Measurements from ENCODE around the gene TTC24.
"Not testable (repeated sequence)": the region's sequence is repeated elsewhere in the genome, so short reads cannot be mapped to it uniquely, and the experiment has no call there.

Gene TTC24

DNA sequence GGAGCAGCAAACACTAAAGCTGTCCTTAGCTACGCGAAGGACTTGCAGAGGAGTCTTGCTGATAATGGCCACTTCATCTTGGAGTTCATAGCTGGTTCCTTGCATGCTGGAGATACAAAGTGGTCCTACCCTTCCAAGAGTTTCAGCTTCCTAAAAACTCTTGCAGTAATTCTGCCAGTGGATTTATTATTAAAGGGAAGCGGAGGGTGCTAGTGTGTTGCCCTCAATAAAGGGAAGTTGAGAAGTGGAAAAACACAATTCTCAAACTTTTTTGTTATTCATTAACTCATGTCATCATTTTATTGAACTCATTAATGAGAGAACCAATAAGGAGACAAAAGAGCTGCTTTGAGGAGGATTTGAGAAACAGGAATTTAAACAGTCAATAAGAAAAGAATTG, 33.1 kb downstream of the TTC24 start:
- no peak for DNase-seq

DNA sequence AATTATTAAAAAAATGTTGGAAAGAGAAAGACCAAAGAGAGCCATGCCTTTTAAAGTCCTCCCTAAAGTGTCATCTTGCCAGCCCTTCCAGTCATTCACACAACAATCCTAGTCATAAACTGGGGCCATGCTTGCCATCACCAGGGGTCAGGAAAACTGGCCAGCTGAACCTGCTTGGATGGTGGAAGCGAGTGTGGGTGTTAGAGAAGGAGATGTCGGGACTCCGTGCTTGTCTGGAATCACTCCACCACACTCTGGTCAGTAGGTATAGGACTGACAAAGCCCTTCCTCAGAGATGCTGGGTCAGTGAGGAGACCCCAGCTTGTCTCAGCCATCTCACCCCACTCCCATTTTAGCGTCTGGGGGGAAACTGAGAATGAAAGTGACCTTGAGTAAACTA, 36.4 kb downstream of the TTC24 start:
- DNase-seq: no peak

DNA sequence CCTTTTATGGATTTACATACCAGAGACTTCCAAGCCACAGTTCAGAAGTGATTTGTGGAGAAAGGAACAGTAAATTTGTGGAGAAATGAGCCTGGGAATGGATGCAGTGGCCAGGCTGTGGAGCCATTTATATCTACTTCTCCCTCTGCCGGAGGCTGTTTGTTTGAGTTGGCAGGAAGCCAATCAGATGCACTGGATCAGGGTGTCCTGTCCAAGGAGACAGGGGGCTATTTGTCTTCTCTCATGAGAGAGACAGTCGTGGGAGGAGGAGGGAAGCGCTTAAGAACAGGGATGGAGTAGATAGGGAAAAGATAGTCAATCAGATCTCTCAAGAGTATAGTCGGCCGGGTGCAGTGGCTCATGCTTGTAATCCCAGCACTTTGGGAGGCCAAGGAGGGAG, 36.9 kb downstream of the TTC24 start:
- no peak for DNase-seq

DNA sequence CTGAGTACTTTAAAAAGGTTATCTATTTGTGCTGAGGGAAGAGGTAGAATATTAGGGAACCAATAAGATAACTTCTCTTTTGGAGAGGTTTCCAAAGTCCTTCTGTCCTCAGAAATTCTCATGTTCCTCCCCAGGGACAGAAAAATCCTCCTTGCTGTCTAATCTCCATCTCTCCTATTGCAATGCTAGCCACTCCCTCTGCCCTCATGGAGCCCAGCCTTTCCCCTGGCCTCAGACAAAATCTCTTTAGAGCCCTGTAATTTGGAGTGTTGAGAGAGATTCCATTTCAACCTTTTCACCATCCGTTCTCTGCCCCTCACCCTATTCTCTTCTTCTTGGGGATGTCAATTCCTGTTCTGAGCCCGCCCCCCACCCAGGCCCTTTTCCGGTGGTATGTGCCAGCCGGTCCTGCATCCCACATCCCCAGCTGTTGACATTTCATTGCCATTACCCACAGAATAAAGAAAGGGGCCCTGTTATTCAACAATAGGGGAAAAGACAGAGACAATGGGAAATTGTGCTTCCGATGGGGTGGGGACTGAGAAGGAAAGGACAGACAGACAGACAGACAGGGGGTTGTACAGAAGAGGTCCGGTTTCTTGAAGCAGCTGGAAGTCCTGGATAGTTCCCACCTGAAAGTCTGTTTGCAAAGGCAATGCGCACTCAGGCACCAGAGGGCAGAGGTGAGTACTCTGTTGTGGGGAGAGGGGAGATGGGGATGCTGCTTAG, 39.5 kb downstream of the TTC24 start, which contains the start of gene HAPLN2:
Gene HAPLN2, plus strand, starts transcription at position 563 of the 729 bp plus-strand sequence. CDS start 4,076 bp downstream, outside the sequence.
- no peak for DNase-seq

DNA sequence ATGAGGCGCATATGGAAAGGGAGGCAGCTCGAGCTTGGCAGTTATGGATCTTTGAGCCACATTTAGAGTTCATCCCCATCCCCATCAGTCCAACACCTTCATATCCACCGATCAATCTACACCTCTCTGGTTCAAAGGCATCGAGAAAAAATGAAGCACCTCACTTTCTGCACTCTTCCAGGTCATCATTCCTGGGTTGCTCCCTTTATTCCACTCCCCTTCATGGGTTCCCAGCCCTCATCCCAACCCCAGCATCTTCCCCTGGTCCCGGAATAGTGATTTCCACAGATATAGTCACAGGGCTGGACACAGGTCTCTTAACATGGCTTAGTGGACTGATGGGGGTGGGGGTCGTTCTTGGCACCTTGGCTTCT, 40.0 kb downstream of the TTC24 start:
- no peak for DNase-seq

DNA sequence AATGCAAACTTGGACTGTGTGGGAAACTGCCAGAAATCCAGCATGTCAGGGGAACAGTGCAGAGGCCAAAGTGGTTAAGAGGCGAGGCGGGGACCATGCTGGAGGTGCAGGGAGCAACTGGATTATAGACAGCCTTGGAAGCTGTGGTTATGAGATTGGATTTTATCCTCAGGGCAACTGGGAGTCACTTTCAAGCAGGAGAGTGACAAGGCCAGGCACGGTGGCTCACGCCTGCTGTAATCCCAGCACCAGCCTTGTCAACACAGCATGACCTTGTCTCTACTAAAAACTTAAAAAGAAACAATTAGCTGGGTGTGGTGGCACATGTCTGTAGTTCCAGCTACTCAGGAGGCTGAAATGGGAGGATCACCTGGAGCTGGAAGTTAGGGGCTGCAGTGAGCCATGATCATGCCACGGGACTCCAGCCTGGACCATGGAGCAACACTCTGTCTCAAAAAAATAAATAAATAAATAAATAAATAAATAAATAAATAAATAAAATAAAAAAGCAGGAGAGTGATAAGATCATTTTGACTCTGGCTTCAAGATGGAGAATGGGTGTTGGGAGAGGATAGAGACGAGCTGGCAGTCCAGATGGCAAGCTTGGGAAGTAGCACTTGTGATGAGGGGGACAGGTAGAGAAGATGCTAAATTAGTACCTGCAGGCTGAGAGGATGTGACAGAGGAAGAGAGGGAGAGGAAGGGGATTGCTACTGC, 43.2 kb downstream of the TTC24 start:
- DNase-seq: no peak

DNA sequence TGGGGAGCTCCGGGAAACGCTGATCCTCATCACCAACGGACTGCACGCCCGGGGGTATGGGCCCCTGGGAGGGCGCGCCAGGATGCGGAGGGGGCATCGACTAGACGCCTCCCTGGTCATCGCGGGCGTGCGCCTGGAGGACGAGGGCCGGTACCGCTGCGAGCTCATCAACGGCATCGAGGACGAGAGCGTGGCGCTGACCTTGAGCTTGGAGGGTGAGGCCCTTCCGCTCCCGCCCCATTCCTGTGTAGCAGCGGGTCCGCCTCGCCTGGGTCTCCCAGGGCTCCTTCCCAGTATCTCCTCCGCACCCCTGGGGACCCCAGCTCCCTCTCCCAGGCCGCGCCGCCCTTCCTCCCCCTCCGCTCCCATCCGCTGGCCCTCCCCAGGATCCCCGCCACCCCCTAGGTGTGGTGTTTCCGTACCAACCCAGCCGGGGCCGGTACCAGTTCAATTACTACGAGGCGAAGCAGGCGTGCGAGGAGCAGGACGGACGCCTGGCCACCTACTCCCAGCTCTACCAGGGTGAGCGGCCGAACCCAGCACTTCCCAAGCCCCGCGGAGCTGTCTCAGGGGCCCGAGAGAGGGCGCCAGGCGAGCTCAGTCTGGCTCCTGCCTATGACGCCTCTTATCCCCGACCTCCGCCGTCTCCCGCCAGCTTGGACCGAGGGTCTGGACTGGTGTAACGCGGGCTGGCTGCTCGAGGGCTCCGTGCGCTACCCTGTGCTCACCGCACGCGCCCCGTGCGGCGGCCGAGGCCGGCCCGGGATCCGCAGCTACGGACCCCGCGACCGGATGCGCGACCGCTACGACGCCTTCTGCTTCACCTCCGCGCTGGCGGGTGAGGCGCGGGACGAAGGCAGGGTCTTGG, 44.7 kb downstream of the TTC24 start:
- DNase-seq: no peak

DNA sequence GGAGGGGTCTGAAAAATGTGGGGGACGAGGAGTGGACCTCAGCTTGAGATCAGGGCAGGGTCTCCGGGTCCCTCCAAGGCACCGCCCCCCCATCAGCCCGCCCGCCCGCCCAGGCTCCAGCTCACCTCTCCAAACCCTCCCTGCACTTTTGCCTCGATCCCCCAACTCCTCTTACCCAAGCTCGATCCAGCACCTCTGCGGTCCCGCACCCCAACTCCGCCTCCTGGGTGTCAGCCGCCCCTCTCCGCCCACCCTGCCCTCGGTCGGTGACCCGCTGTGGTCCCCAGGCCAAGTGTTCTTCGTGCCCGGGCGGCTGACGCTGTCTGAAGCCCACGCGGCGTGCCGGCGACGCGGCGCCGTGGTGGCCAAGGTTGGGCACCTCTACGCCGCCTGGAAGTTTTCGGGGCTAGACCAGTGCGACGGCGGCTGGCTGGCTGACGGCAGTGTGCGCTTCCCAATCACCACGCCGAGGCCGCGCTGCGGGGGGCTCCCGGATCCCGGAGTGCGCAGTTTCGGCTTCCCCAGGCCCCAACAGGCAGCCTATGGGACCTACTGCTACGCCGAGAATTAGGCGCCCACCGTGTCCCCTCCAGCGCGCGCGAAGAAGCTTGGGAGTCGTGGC, 45.4 kb downstream of the TTC24 start:
- no peak for DNase-seq

DNA sequence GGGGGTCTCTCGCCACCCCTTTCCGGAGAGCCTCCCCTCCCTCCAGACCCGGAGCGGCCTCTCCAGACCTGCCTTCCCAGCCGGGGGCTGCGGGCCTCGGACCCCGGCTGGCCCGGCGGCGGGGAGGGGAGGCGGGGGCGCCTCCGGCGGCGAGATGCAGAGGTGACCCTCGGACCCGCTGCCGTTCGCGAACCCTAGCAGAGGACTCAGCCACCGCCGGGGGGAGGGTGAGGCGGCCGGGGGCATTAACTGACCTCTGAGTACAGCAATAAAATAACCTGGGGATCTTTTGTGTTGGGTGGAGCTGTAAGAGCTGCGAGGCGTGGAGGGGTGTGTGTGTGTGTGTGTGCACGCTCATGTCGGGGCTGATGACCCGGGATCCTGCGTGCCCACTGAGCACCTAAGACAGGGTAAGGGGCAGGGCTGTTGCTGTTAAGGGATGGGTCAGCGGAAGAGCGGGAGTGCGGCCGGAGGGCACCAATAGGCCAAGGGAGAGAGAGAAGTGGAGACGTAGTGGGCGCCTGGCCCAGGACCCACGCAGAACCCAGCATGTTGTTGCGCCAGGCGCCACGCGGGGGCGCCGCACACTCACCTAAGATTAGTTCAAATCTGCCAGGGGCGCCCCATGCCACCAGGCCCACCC, 46.0 kb downstream of the TTC24 start:
- peak; percentile 42 for DNase-seq

DNA sequence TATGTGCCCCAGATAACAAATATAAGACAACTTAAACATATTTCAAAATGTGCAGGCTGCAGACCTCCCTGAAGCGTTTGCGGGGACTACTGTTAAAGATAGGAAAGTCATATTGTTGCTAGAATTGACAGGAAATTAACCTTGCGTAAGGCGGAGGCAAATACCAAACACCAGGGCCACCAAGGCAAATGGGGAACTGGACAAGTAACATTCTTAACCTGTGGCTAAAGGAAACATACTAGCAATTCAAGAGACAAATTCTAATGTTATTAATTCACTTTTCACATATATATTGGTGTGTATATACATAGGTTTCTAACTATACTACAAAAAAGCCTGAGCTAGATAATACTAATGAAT, 46.5 kb downstream of the TTC24 start:
- DNase-seq: no peak

DNA sequence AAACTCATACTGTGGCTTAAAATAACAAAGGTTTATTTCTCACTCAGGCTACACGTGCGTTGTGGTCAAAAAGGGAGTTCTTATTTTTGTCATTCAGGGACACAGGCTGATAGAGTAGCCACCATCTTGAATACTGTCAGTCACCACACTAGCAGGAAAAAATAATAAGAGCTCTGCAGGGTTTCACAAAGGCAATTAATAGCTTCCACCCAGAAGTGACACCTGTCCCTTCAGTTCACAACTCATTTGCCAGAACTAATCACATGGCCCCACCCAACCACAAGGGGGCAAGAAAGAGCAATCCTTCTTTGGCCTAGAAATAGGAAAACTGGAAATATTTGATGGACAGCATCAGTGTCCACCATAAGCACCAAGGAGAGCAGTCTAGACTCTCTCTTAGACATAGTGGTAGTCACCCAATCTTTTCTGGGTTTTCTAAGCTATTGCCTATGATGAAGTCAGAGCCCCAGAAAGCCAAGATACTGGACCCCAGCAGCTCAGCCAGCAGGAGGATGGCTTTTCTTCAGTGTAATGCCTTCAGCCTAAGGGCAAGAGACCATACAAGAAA, 47.9 kb downstream of the TTC24 start:
- no peak for DNase-seq

DNA sequence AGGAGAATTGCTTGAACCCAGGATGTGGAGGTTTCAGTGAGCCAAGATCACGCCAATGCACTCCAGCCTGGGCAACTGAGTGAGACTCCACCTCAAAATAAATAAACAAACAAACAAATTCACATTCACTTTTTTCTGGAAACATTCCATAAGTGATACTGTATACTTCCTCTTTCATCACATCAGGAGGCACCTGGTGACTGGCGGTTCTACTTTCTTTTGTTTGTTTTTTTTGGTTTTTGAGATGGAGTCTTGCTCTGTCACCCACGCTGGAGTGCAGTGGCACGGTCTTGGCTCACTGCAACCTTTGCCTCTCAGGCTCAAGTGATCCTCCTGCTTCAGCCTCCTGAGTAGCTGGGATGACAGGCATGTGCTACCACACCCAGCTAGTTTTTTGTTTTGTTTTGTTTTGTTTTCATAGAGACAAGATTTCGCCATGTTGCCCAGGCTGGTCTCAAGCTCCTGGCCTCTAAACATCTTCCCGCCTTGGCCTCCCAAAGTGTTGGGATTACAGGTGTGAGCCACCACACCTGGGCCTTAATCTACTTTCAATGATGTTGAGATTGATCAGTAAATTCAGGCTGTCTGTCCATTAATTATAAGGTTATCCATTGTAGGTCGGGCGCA, 50.4 kb downstream of the TTC24 start:
- DNase-seq: no peak

DNA sequence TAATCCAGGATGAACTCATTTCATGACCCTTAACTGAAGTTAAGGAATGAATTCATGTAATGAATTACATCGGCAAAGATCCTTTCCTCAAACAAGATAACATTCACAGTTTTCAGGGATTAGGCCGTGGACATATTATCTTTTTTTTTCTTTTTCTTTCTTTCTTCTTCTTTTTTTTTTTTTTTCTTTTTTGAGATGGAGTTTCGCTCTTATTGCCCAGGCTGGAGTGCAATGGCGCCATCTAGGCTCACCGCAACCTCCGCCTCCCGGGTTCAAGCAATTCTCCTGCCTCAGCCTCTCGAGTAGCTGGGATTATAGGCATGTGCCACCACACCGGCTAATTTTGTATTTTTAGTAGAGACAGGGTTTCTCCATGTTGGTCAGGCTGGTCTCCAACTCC, 51.6 kb downstream of the TTC24 start:
- not testable (repeated sequence) for DNase-seq

DNA sequence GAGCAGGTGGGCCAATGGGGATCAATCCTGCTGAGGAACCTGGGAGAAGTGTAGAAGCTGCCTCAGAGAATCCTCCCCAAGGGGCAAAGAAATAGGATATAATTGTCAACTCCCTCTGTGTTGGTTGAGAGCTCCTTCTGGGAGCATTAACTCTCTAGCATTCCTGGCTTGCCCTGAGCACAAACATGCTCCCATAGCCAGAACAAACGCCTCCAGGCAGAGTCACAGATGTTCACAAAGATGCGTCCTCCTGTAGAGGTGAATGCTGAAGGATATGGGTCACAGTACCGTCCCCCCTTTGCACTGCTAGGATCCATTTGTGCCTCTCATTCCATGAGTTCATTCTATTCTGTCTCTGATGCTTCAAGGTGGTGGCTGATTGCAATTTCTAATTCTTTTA, 52.8 kb downstream of the TTC24 start:
- no peak for DNase-seq
